ENCODE data around the gene DEAF1. TPM values are rescaled to one million over a fixed set of nuclear protein-coding genes. Genes with fewer than 3 reads are reported as not detected.
A peak's percentile ranks its signal among the peaks of the same experiment; 100 is the strongest.

DEAF1 gene
- total and polyA plus RNA-seq, 9 of the 15 experiments (the other 6 are each of a cell fraction or from before 2014, with no cell fraction given): 2.0 to 69.1 (median 26.8) TPM

- TF ChIP-seq MBD1 (CRISPR knock-in tag; IDR thresholded peaks at IDR 0.05) (peak; percentile 82; the same call in 1 of the 2 replicates), SNRNP70 (optimal IDR thresholded peaks at IDR 0.05; ENCODE audit: low read depth, low read length) (no peak), ZNF197 (CRISPR knock-in tag; IDR thresholded peaks at IDR 0.05; ENCODE audit: low read depth) (no peak), MAFF (IDR thresholded peaks at IDR 0.05; ENCODE audit: low read length) (peak; percentile 93), ZNF584 (CRISPR knock-in tag; IDR thresholded peaks at IDR 0.05; ENCODE audit: low read depth) (no peak), TRIM25 (IDR thresholded peaks at IDR 0.05; ENCODE audit: borderline replicate concordance) (no peak), IRF2 (CRISPR knock-in tag; IDR thresholded peaks at IDR 0.05) (no peak), NCOA1 (IDR thresholded peaks at IDR 0.05; ENCODE audit: low read depth) (no peak), SMARCE1 (IDR thresholded peaks at IDR 0.05) (0 out of 2 replicates have a peak, but pooled peaks have one; percentile 16), ZFX (CRISPR knock-in tag; IDR thresholded peaks at IDR 0.05) (no peak), PBX2 (CRISPR knock-in tag; IDR thresholded peaks at IDR 0.05; ENCODE audit: low read depth) (no peak), PBX2 (tag; conservative IDR thresholded peaks at IDR 0.05; ENCODE audit: low read depth) (0 out of 2 replicates have a peak, but pooled peaks have one; percentile 21), HDAC8 (tag; IDR thresholded peaks at IDR 0.05) (no peak), C11orf30 (IDR thresholded peaks at IDR 0.05; ENCODE audit: low read depth) (peak; percentile 94), SAFB2 (IDR thresholded peaks at IDR 0.05; ENCODE audit: borderline replicate concordance, low read depth, low read length, severe bottlenecking) (no peak), RB1 (IDR thresholded peaks at IDR 0.05; ENCODE audit: low read depth) (no peak), ZNF263 (CRISPR knock-in tag; IDR thresholded peaks at IDR 0.05; ENCODE audit: borderline replicate concordance) (no peak), TSC22D4 (tag; IDR thresholded peaks at IDR 0.05) (no peak), HNRNPL (IDR thresholded peaks at IDR 0.05; ENCODE audit: low read depth, low read length) (no peak), HEY1 (CRISPR knock-in tag; IDR thresholded peaks at IDR 0.05; ENCODE audit: borderline replicate concordance) (no peak), ZNF175 (CRISPR knock-in tag; IDR thresholded peaks at IDR 0.05; ENCODE audit: low read depth) (no peak), YBX1 (IDR thresholded peaks at IDR 0.05) (no peak)
These were observed 2.1 kb downstream of the DEAF1 start (continued) for GRCh38 chr11:692824-693414.
